NB4 (cell line): ENCODE measurements around the gene CNTNAP2.

Experiments
- POLR2A ChIP-seq: IDR thresholded peaks from 2 replicates; pipeline ENCODE4 v1.6.1; 2011; ENCODE audit warnings: mild to moderate bottlenecking; ENCODE audit not compliant: insufficient read length; ENCODE audit errors: extremely low read depth
- TF ChIP-seq, protein P1 (sequence below): IDR thresholded peaks from one replicate; pipeline ENCODE4 v1.5.1; 2012; ENCODE audit warnings: low read depth, low read length

DNA sequence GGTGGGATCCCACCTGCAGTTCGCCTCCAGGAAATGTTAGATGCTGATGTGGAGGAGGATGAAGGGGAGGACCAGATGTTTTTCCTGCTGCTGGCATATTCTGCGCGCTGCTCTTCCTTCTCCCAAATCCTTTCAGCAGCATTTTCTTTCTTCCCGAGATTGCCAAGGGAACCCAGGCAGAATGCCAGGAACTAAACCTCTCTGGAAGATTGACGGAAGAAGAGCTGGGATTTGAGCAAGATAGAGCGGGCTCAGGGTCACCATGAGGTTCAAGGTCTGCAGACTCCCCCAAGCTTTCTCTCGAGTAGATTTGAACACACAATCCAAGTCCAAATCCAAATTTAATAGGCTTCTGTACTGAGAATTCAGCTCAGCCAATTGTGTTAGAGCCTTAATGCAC is 2128.8 kb downstream of the CNTNAP2 start:
- no peak for TF ChIP-seq POLR2A
- TF ChIP-seq, protein P1, sequence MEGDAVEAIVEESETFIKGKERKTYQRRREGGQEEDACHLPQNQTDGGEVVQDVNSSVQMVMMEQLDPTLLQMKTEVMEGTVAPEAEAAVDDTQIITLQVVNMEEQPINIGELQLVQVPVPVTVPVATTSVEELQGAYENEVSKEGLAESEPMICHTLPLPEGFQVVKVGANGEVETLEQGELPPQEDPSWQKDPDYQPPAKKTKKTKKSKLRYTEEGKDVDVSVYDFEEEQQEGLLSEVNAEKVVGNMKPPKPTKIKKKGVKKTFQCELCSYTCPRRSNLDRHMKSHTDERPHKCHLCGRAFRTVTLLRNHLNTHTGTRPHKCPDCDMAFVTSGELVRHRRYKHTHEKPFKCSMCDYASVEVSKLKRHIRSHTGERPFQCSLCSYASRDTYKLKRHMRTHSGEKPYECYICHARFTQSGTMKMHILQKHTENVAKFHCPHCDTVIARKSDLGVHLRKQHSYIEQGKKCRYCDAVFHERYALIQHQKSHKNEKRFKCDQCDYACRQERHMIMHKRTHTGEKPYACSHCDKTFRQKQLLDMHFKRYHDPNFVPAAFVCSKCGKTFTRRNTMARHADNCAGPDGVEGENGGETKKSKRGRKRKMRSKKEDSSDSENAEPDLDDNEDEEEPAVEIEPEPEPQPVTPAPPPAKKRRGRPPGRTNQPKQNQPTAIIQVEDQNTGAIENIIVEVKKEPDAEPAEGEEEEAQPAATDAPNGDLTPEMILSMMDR: no peak
